Esophagus (tissue), 2 donors: Measurements from ENCODE around the gene CSRP1. TPM values are rescaled to one million over a fixed set of nuclear protein-coding genes. Genes with fewer than 3 reads are reported as not detected.

Experiments
- H3K27ac ChIP-seq, 2 donors: one replicate each; pipeline ENCODE4 v1.5.1; 2013; ENCODE audit warnings: low read depth in 2 of 2, mild to moderate bottlenecking in 2 of 2, inconsistent platforms in 1 of 2, low read length in 1 of 2, moderate library complexity in 1 of 2
- H3K27me3 ChIP-seq, 2 donors: one replicate each; pipeline ENCODE4 v1.6.1; 2013; ENCODE audit warnings: low read length in 2 of 2, control low read depth in 1 of 2, mild to moderate bottlenecking in 1 of 2; ENCODE audit not compliant: insufficient read depth in 2 of 2, control insufficient read depth in 1 of 2
- H3K36me3 ChIP-seq, 2 donors: one replicate each; pipeline ENCODE4 v1.6.1; 2013; ENCODE audit warnings: low read length in 1 of 2; ENCODE audit not compliant: control insufficient read depth in 2 of 2, insufficient read depth in 2 of 2
- H3K4me1 ChIP-seq, 2 donors: one replicate each; pipeline ENCODE4 v1.6.1; 2013; ENCODE audit warnings: low read length in 1 of 2; ENCODE audit not compliant: control insufficient read depth in 2 of 2, insufficient read depth in 2 of 2
- H3K4me3 ChIP-seq, 2 donors: one replicate each; pipeline ENCODE4 v1.5.1; 2013; ENCODE audit warnings: low read length in 2 of 2, mild to moderate bottlenecking in 2 of 2, low read depth in 1 of 2, moderate library complexity in 1 of 2
- H3K9me3 ChIP-seq, 2 donors: one replicate each; pipeline ENCODE4 v1.6.1; 2013; ENCODE audit warnings: mild to moderate bottlenecking in 2 of 2, low read depth in 1 of 2, low read length in 1 of 2, moderate library complexity in 1 of 2; ENCODE audit not compliant: control insufficient read depth in 2 of 2, insufficient read depth in 1 of 2
- WGBS, 2 donors: extraction: QIAGEN DNeasy Blood & Tissue Kit; methylation state at CpG; one replicate each; pipeline ENCODE4 v1.1.7; 2013; 5-methylcytosine and 5-hydroxymethylcytosine counted together
- polyA plus RNA-seq, 2 donors: library from polyadenylated mRNA; stranded (reverse); fragments of 200-250 nt; gene quantifications; one replicate each; pipeline ENCODE4 v1.2.3, GENCODE V29; 2013
- donor health status: healthy with polysubstance abuse.
- donor health status: Bipolar disorder and iron deficiency.

Gene CSRP1
- polyA plus RNA-seq, 2 donors, result 174 to 333 TPM

DNA sequence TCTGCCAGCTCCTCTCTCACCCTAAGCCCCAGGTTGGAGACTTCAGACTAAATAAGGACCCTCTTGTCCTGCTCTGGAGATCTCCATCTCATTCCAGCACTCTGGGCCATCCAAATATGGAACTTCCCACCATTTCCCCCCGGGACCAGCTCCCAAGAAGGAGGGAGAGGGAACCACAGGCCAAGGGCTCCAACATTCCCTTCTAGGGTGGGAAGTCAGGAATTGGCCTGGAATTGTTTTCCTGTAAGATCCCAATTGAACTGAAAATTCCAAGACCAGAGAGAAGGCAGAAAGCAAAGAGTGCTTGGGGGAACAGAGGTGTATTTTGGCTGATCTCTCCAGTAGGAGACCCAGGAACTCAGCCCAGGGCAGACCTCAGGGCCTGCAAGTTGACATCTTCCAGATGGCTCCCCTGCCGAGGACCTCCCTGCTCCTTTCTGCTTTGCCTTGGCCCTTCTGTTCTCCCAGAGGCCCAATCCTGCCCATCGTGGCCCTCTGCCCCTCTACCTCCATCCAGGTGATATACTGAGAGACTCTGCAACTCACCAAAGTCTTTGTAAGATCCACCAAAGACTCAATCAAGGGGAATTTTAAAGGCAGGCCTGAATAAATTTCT lies 14.9 kb downstream of the CSRP1 start:
- Histone ChIP-seq H3K4me1 (peaks cover 18 to 35% of the 10 kb centered on the region in 2 donors), H3K27ac (peak overlapping the region; percentile 49 to 59), H3K27me3 (no peaks in the 10 kb centered on the region), H3K36me3 (peaks cover 12 to 31% of the 10 kb centered on the region in 2 donors), H3K9me3 (no peaks in the 10 kb centered on the region), H3K4me3 (no peak overlapping the region)
- 60 to 81% methylated on average over 3 of the region's 3 CpGs for WGBS, 2 donors

DNA sequence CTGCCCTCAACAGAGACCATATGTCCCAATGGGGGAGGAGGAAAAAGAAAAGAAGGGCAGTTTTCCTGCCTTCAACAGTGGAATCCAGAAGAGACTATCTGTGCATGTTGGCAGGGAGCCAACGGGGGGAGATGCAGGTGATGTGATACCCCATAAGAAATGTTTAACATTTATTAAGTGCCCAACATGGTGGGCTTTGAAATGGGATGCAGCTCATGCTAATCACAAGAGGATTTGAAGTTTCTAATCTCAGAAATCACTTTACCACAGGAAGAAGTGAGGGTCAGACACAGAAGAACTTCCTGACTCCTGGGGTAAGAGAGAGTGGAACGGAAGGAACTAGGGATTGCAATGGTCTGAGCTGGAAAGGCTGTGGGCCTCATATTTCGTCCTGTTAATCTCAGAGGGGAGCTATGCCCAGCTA lies 16.2 kb downstream of the CSRP1 start:
- H3K27me3 ChIP-seq, result no peaks in the 10 kb centered on the region
- H3K36me3 ChIP-seq, result peaks cover 12 to 31% of the 10 kb centered on the region in 2 donors
- H3K4me3 ChIP-seq, result no peak overlapping the region
- H3K9me3 ChIP-seq, result no peaks in the 10 kb centered on the region
- H3K27ac ChIP-seq, result peak overlapping the region in 1 of 2 donors; percentile 37
- WGBS, 2 donors, result 42 to 52% methylated on average over 3 of the region's 3 CpGs
- peaks cover 18 to 32% of the 10 kb centered on the region in 2 donors for H3K4me1 ChIP-seq

DNA sequence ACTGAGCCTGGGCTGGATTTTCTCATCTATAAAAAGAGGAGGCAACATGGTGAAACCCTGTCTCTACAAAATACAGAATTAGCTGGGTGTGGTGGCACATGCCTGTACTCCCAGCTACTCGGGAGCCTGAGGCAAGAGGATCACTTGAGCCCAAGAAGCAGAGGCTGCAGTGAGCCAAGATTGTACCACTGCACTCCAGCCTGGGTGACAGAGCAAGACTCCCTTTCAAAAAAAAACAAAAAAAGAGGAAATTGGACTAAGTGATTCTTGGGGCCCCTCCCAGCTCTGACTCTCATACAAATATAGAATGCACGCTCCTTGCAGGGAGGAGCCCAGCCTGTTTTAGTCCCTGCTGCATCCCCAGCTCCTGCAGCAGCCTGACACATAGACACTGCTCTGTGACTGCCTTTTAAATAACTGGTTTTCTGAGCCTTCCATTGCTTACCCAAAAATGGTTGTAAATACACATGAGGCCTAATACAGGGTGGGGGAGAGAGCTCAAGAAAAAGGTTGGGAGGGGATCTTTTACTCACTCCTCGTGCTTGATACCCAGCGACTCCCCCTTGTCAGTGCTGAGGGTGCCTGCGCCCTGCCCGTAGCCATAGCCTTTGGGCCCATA lies 17.2 kb downstream of the CSRP1 start:
- no peak overlapping the region for H3K4me3 ChIP-seq
- H3K36me3 ChIP-seq, result peaks cover 10 to 37% of the 10 kb centered on the region in 2 donors
- H3K27me3 ChIP-seq, result no peaks in the 10 kb centered on the region
- 70 to 74% methylated on average over 6 of the region's 6 CpGs for WGBS, 2 donors
- peaks cover 18 to 30% of the 10 kb centered on the region in 2 donors for H3K4me1 ChIP-seq
- H3K27ac ChIP-seq, result peak overlapping the region; percentile 61 to 81
- H3K9me3 ChIP-seq, result no peaks in the 10 kb centered on the region

GRCh38 chr1:201488830-201489589 lies 17.9 kb downstream of the CSRP1 start:
- Histone ChIP-seq H3K36me3 (peaks cover 10 to 43% of the 10 kb centered on the region in 2 donors), H3K27me3 (no peaks in the 10 kb centered on the region), H3K4me1 (peaks cover 12 to 24% of the 10 kb centered on the region in 2 donors), H3K4me3 (no peak overlapping the region), H3K27ac (peak overlapping the region; percentile 61 to 81), H3K9me3 (no peaks in the 10 kb centered on the region)
- WGBS, 2 donors, result 53 to 67% methylated on average over 12 of the region's 12 CpGs

DNA sequence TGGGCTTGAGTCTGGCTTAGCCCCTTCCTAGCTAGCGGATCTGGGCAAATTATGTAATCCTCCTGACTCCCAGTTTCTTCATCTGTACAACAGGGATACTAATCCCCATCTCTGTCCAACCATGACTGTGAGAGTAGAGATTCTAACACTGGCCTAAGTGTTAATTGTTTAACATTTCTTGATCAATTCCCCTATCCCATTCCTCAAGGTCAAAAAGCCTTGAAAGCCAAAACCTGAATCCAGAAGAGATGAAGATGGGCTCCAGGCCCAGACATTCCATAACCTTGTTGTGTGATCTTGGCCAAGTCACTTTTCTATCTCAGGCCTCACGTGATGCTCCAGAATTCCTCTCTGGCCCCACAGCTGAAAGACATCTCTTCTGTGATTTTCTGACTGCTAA lies 19.2 kb downstream of the CSRP1 start:
- H3K27me3 ChIP-seq, result no peaks in the 10 kb centered on the region
- no peak overlapping the region for H3K4me3 ChIP-seq
- H3K4me1 ChIP-seq, result peaks cover 9 to 16% of the 10 kb centered on the region in 2 donors
- H3K27ac ChIP-seq, result peak overlapping the region in 1 of 2 donors; percentile 30
- peaks cover 11 to 38% of the 10 kb centered on the region in 2 donors for H3K36me3 ChIP-seq
- 63 to 66% methylated on average over 2 of the region's 2 CpGs for WGBS, 2 donors
- H3K9me3 ChIP-seq, result no peaks in the 10 kb centered on the region

DNA sequence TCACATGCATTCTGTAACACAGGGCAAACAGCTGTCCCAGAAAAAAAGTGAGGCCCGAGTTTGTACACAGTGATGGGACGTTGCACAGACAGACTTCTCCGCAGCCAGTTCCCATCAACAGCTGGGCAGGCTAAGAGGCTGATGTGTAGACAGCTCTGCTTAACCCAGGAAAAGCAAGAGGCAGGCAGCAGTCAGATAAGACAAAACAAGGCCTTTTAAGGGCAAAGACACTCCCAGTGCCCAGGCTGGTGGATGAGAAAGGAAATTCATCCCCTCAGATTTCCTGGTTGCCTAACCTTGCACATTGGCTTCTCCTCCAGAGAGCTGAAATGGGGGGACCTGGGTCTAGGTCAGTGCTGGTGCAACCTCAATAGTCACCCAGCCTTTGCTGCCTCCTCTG lies 20.7 kb downstream of the CSRP1 start:
- Histone ChIP-seq H3K4me3 (no peak overlapping the region), H3K27me3 (no peaks in the 10 kb centered on the region), H3K36me3 (peaks cover 11 to 36% of the 10 kb centered on the region in 2 donors), H3K27ac (peak overlapping the region; percentile 23 to 66), H3K4me1 (peaks cover 9 to 18% of the 10 kb centered on the region in 2 donors), H3K9me3 (no peaks in the 10 kb centered on the region)
- 42 to 52% methylated on average over 3 of the region's 3 CpGs for WGBS, 2 donors

DNA sequence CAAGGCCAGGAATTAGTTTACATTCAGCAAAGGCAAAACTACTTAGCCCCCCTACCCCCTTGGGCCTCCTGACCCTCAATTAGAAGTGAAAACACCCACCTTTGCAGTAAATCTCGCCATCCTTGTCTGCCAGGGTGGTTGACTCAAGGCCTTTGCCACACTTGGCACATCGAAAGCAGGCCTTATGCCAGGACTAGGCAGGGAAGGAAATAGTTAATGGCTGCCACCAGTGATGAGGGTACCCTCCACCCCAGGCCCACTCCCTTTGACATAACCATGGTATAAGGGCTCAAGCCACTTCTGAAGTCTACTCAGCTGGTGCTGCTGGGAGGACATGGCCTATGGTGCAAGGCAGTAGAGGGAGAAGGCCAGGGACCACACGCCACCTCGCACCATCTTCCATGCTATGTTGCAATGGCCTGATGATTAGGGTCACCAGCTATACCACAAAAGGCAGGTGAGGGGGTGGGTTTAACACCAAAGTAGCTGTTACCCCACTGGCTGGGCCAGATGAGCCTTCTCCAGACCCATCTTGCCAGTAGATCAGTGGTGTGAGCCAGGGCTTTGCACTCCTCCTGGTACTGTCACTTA lies 21.6 kb downstream of the CSRP1 start:
- Histone ChIP-seq H3K27me3 (no peaks in the 10 kb centered on the region), H3K4me1 (peaks cover 7 to 14% of the 10 kb centered on the region in 2 donors), H3K4me3 (no peak overlapping the region), H3K36me3 (peaks cover 11 to 33% of the 10 kb centered on the region in 2 donors), H3K9me3 (no peaks in the 10 kb centered on the region), H3K27ac (peak overlapping the region; percentile 24 to 66)
- 86 to 87% methylated on average over 4 of the region's 4 CpGs for WGBS, 2 donors

DNA sequence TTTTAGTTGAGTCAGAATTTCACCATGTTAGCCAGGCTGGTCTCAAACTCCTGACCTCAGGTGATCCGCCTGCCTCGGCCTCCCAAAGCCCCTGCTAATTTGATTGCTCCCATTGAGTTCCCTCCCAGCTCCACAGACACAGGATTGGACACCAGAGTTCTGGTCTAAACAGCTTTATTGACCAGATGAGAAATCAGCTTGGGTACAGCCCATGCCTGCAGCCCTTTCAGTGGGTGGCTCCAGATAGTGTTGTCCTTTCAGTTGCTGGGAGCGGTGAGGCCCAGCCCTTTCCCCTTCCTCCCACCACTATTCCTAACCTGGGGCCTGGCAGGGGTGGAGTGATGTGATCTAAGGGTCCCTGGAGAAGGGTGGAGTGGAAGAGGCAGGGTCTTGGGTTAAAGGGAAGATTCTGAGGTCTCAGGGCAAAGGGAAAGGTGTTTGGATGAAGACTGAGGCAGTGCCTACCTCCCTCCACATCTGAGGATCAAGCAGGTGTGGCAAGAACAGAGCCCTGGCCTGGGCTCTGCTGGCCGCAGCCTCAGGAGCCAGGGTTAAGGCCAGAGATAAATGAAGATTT lies 23.5 kb downstream of the CSRP1 start:
- Histone ChIP-seq H3K9me3 (no peaks in the 10 kb centered on the region), H3K36me3 (peaks cover 7 to 23% of the 10 kb centered on the region in 2 donors), H3K27ac (peak overlapping the region in 1 of 2 donors; percentile 59), H3K27me3 (no peaks in the 10 kb centered on the region), H3K4me3 (no peak overlapping the region), H3K4me1 (peaks cover 0 to 6% of the 10 kb centered on the region in 2 donors)
- 93 to 94% methylated on average over 4 of the region's 4 CpGs for WGBS, 2 donors

GRCh38 chr1:201482755-201483154 lies 24.2 kb downstream of the CSRP1 start:
- H3K4me3 ChIP-seq, result no peak overlapping the region
- peak overlapping the region; percentile 44 to 49 for H3K27ac ChIP-seq

More at GRCh38 chr1:201482755-201483154, 24.2 kb downstream of the CSRP1 start:
- H3K36me3 ChIP-seq, result peaks cover 4 to 22% of the 10 kb centered on the region in 2 donors
- peaks cover 0 to 6% of the 10 kb centered on the region in 2 donors for H3K4me1 ChIP-seq
- no peaks in the 10 kb centered on the region for H3K27me3 ChIP-seq
- no peaks in the 10 kb centered on the region for H3K9me3 ChIP-seq
- WGBS, 2 donors, result 55% methylated on average over 5 of the region's 5 CpGs
